OCI-LY3 (cell line): ENCODE results near the gene GYS2.

Source experiments
- CTCF ChIP-seq: fragments of 200-600, 300-600 bp; sonication (generic); IDR thresholded peaks from 2 replicates; pipeline ENCODE4 v1.5.1; 2014; ENCODE audit warnings: antibody characterized with exemption, low read length, low read depth
- EZH2phosphoT487 ChIP-seq: fragments of 200-600 bp; shearing (Covaris generic); IDR thresholded peaks from 2 replicates; pipeline ENCODE4 v1.6.1; 2018; ENCODE audit warnings: antibody characterized with exemption, mixed run types, low read depth

- TF ChIP-seq CTCF, result no peak
- TF ChIP-seq EZH2phosphoT487, result no peak
These were observed 96.8 kb downstream of the GYS2 start for GRCh38 chr12:21507849-21508248.
